DND-41 (cell line): ENCODE data around the gene CUL4B.

Source experiments
- EZH2 ChIP-seq: IDR thresholded peaks from 3 replicates; pipeline ENCODE4 v1.6.1; 2012; ENCODE audit warnings: borderline replicate concordance, low read depth, mild to moderate bottlenecking, moderate library complexity, low read length, inconsistent platforms; ENCODE audit not compliant: severe bottlenecking
- TF ChIP-seq, protein P1 (sequence below): IDR thresholded peaks from 2 replicates; pipeline ENCODE4 v1.5.1; 2012; ENCODE audit warnings: borderline replicate concordance, low read length, moderate library complexity, mild to moderate bottlenecking; ENCODE audit not compliant: poor library complexity, severe bottlenecking; ENCODE audit errors: extremely low read depth

DNA sequence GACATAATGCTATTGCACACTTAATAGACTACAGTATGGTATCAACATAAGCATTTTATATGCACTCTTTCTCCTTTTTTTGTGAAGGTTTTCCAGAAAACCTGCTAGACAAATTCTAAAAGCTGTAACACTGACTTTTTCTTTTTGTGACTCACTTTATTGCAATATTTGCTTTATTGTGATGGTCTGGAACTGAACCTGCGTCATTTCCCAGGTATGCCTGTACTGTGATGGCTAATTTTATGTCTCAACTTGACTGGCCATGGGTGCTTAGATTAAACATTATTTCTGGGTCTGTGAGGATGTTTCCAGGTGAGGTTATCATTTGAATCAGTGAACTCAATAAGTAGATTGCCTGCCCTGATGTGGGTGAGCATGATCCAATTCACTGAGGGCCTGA, 56.2 kb downstream of the CUL4B start:
- TF ChIP-seq, protein P1, sequence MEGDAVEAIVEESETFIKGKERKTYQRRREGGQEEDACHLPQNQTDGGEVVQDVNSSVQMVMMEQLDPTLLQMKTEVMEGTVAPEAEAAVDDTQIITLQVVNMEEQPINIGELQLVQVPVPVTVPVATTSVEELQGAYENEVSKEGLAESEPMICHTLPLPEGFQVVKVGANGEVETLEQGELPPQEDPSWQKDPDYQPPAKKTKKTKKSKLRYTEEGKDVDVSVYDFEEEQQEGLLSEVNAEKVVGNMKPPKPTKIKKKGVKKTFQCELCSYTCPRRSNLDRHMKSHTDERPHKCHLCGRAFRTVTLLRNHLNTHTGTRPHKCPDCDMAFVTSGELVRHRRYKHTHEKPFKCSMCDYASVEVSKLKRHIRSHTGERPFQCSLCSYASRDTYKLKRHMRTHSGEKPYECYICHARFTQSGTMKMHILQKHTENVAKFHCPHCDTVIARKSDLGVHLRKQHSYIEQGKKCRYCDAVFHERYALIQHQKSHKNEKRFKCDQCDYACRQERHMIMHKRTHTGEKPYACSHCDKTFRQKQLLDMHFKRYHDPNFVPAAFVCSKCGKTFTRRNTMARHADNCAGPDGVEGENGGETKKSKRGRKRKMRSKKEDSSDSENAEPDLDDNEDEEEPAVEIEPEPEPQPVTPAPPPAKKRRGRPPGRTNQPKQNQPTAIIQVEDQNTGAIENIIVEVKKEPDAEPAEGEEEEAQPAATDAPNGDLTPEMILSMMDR, result no peak
- TF ChIP-seq EZH2, result no peak
